Measurements from ENCODE around the gene SAGE1. TPM values are rescaled to one million over a fixed set of nuclear protein-coding genes. Genes with fewer than 3 reads are reported as not detected.

Gene SAGE1
- total RNA-seq, 2 donors from 2014 or later = not detected

DNA sequence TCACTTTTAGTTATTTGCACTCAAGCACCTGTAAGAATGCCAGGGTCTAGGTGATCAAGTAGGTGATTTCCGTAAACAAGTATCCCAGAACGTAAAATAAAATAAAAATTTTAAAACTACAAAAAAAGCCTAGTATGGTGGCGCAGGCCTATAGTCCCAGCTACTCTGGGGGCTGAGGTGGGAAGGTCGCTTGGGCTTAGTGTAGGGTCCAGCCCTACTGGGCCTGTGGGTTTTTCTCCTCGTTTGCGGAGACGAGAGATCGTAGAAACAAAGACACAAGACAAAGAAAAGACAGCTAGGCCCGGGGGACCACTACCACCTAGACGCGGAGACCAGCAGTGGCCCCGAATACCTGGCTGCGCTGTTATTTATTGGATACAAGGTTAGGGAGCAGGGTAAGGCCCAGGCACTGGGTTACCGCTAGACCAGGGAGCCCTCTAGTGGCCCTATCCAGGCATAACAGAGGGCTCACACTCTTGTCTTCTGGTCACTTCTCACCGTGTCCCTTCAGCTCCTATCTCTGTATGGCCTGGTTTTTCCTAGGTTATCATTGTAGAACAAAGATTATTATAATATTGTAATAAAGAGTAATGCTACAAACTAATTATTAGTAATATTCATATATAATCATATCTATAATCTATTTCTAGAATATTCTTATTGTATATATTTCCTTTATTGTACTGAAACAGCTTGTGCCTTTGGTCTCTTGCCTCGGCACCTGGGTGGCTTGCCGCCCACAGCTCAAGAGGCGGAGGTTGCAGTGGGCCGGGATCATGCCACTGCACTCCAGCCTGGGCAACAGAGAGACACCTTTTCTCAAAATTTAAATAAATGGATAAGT, 38.4 kb downstream of the SAGE1 start:
- no peak overlapping the region for H3K27ac Mint-ChIP-seq
- ATAC-seq = peak in 1 of 2 donors; percentile 70

DNA sequence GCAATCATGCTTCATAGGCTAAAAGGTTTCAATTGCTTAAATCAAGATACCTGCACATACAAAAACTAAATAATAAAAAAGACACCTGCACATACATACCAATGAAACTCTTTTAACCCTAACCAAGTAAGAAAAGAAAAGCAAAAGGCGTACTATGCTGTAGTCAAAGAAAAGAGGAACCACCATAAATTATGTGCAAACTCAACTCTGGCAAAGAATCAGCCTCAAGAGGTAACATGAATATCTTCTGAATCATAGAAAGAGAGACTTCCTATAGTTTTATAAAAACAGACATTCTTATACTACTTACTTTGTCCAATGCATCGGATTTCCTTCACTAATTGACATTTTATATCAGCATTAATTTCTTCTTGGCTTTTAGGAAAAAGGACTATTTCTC, 51.0 kb downstream of the SAGE1 start:
- Mint-ChIP-seq H3K36me3 (peaks cover 6% of the 10 kb centered on the region), H3K27me3 (peaks cover 0 to 8% of the 10 kb centered on the region in 2 donors)

More for the DNA sequence above, 38.4 kb downstream of the SAGE1 start:
- peaks cover 0 to 11% of the 10 kb centered on the region in 2 donors for H3K27me3 Mint-ChIP-seq
- peak; percentile 63 for DNase-seq (ENCODE audit: low spot score)
- no peaks in the 10 kb centered on the region for H3K4me1 Mint-ChIP-seq (ENCODE audit: low read depth in 2 of 2)
- H3K4me3 Mint-ChIP-seq = no peak overlapping the region
- H3K9me3 Mint-ChIP-seq = no peaks in the 10 kb centered on the region
- no peaks in the 10 kb centered on the region for H3K36me3 Mint-ChIP-seq

DNA sequence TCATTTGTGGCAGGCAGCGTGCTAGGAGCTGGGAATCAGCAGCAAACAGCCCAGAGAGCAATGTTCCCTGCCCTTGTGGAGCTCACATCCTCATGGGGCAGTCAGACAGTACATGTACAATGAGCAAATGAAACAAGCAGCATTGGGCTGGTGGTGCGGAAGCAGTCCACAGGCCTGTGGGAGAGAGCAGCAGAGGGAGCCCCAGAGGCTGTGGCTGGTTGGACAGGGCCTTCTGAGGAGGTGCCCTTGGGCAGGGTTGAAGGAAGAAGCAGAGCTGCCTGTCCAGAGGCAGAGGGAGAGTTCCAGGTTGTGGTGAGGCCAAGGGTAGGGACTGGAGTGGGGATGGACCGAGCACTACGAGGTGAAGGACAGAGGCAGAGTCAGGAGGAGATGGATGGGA, 57.8 kb downstream of the SAGE1 start:
- H3K27me3 Mint-ChIP-seq = peaks cover 0 to 7% of the 10 kb centered on the region in 2 donors
- peak in 1 of 2 donors; percentile 36 for ATAC-seq
- no peak for DNase-seq (ENCODE audit: low spot score)
- no peaks in the 10 kb centered on the region for H3K9me3 Mint-ChIP-seq
- H3K4me1 Mint-ChIP-seq (ENCODE audit: low read depth in 2 of 2) = no peaks in the 10 kb centered on the region
- H3K4me3 Mint-ChIP-seq = no peak overlapping the region
- peak overlapping the region in 1 of 2 donors; percentile 52 for H3K27ac Mint-ChIP-seq
- no peaks in the 10 kb centered on the region for H3K36me3 Mint-ChIP-seq

More for the DNA sequence above, 51.0 kb downstream of the SAGE1 start:
- DNase-seq (ENCODE audit: low spot score) (no peak), ATAC-seq (no peak)
- Mint-ChIP-seq H3K4me1 (ENCODE audit: low read depth in 2 of 2) (no peaks in the 10 kb centered on the region), H3K27ac (no peak overlapping the region), H3K9me3 (no peaks in the 10 kb centered on the region), H3K4me3 (no peak overlapping the region)

Other genes with a start within 250 kb of the SAGE1 start
- not detected for gene CT45A1, start 180.1 kb upstream of the SAGE1 start, total RNA-seq
- not detected for gene CT45A3, start 125.5 kb upstream of the SAGE1 start, total RNA-seq
- gene CT45A5, start 108.2 kb upstream of the SAGE1 start, total RNA-seq = not detected
- not detected for gene CT45A6, start 90.9 kb upstream of the SAGE1 start, total RNA-seq
- gene CT45A2, start 73.7 kb upstream of the SAGE1 start, total RNA-seq = not detected
- gene CT45A7, start 56.4 kb upstream of the SAGE1 start, total RNA-seq = not detected
- gene CT45A8, start 39.2 kb upstream of the SAGE1 start, total RNA-seq = not detected
- not detected for gene CT45A9, start 21.9 kb upstream of the SAGE1 start, total RNA-seq
- gene CT45A10, start 272 bp upstream of the SAGE1 start, total RNA-seq = not detected
- gene MMGT1, start 80.3 kb downstream of the SAGE1 start, total RNA-seq = 10 to 100 TPM; 16.1 to 22.2 TPM
- 10 to 100 TPM; 16.6 to 18.6 TPM for gene SLC9A6, start 91.7 kb downstream of the SAGE1 start, total RNA-seq

All from natural killer cell treated with Interleukin-12 subunit alpha and Interleukin-12 subunit beta and Interleukin-15 and Interleukin-18, amount 100 ng/mL, for 72 hours (primary cell).